CD4-positive, alpha-beta T cell treated with Interleukin-15 for 4 hours (primary cell): Measurements from ENCODE around the gene LYSMD2.
"Not testable (repeated sequence)": the region's sequence is repeated elsewhere in the genome, so short reads cannot be mapped to it uniquely, and the experiment has no call there.

Experiments
- DNase-seq: peaks from one replicate; pipeline ENCODE4 v3.0.0-alpha.2; 2020; ENCODE audit warnings: low spot score

LYSMD2 gene

DNA sequence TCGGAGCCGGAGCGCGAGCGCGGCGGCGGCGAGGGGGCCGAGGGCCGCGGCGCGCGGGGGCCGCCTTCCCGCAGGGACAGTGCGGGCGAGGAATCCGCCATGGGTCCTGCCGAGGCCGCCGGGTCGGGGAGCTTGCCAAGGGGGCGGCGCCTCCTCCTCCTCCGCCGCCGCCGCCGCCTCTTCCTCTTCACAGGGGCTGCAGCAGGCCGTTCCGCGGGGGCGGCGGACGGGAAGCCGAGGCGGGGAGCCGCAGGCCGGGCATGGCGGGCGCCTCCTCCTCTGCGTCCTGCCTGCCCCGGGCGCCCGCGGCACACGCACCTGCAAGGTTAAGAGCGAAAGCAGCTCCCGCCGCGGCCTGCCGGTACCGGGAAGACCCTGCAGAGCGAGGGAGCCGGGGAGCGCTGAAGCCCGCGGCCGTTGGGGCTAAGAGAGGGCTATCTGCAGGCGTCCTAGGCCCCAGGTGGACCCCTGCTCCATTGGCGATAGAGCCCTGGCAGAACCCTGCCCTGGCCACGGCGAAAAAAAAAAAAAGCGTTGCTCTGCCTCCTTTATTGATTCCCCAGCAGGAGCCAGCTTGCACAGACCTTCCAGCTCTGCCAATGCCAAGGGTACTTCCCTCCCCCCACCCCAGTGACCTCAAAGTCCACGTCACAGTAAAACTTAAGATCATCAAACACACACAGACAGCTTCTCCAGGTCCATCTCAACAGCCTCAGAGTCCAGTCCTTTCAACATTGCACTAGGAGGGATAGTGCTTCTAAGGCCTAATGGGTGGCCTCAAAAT, at the start of gene LYSMD2:
Gene LYSMD2, minus strand, starts transcription at position 134 of the 784 bp plus-strand sequence. Its CDS starts 33 bp downstream, at position 101.
- peak; percentile 52 for DNase-seq

- not testable (repeated sequence) for DNase-seq
Measured at GRCh38 chr15:51787130-51787529, 49.7 kb upstream of the LYSMD2 start.

DNA sequence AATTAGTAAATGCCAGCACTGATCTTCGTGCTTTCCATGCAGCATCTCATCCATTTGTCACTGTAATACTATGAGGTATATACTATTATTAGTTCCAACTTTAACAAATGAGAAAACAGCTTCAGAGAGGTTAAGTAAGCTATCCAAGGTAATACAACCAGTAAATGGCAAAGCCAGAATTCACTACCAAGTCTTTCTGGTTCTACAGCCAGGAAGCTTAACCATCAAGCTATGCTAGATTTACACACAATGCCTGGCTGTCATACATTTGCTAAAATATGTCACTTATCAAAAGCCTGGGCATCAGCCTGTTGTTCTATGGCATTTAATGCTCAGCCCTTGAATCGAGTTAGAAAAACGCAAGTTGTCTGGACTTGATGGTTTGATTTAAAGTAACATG, 46.5 kb upstream of the LYSMD2 start:
- no peak for DNase-seq

GRCh38 chr15:51782357-51782896, 45.0 kb upstream of the LYSMD2 start:
- DNase-seq = no peak

DNA sequence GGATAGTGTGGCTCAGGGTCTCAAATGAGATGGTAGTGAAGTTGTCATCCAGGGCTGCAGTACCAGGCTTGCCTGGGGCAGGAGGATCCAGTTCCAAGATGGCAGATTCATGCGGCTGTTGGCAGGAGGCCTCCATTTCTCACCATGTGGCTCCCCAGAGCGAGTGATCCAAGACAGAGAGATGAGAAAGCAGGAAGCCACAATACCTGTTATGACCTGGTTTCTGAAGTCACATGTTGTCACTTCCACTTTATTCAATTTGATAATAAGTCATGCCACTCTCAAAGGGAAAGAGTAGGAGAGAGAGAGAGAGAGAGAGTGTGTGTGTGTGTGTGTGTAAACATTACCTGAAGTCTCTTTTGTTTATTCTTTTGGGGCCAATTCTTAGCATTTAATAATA, 44.1 kb upstream of the LYSMD2 start:
- no peak for DNase-seq

- no peak for DNase-seq
Measured at GRCh38 chr15:51780636-51781035, 43.2 kb upstream of the LYSMD2 start.

DNA sequence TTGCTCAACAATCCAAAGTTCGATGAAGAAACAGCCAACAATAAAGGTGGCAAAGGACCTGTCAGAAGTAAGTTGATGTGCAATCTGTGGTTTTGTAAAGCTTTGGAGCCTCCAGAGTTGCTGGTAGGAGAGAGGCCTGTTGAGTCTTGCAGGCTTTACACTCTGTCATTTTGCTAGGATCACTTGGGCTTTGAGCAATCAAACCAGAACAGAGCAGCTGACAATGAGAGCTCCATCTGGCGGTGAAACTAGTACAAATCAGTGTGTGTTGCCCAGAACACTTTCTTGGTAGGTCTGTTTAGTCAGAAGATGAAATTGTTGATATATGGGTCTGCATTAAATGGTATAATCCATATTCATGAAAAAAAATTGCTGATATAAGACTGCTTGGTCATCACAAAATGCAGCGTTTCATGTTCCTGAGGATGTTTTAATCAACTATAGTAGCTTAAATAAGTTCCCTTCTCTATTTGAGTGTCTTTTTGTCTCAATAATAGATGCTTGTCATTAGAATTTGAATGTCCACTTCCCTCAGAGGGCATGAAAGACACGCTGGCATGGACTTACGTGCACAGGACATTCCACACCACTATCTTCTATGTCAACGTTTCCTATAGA, 39.6 kb upstream of the LYSMD2 start:
- DNase-seq = peak; percentile 74

GRCh38 chr15:51775967-51776816, 38.7 kb upstream of the LYSMD2 start:
- peak; percentile 57 for DNase-seq

DNA sequence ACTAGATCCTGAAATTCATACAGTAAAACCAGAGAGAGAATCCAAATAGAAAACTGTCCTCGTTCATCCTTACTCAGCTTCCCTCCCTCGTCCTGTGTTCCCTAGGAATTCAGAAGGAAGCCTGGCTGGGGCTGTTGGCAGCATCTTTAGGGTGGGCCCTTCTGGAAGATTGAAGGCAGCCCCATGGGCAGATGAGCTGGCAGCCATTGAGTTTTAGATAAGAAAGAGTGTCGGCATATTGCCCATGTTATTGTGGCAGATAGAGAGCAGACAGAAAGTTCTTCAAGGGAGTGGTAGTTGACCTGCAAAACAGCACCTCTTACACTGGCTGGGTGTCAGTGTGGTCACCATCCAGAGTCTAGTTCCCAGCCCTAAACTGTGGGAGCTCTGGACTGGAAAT, 37.5 kb upstream of the LYSMD2 start:
- DNase-seq = no peak

- DNase-seq = no peak
Measured at GRCh38 chr15:51771773-51772172, 34.3 kb upstream of the LYSMD2 start.

DNA sequence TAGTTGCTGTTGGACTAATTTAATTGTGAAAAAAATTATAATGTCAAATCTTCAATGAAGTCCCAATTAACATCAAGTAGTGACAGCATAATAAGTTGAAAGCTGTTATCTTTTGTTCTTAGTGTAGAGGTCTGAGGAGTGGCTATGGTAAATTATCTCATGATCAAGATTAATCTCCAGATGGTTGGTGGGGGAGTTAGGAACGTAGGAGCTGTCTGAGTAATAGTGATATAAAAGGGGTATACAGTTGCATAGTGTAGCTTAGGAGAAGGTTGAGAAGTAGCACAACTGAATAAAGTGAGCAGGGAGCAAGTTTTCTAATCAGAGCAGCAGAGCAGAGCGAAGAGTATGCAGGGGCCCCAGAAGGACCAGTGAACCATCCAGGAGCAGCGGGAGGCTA, 33.4 kb upstream of the LYSMD2 start:
- no peak for DNase-seq

DNA sequence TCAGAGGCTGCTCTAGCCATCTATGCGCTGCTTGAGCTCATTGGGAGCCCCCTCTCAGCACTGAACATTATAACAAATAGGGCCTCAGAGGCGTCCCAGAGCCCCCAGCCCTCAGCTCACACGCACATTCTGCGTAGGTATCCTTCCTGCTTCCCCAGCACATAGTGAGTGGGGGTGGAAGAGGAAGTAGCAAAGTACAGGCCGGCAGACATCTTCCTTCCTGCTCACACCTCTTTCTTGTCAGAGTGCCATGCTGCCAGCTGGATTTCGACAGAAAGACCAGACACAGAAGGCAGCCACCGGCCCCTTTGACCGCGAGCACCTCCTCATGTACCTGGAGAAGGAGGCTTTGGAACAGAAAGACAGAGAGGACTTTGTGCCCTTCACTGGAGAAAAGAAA, 30.6 kb upstream of the LYSMD2 start:
- no peak for DNase-seq

- DNase-seq = no peak
Measured at GRCh38 chr15:51766341-51766740, 28.9 kb upstream of the LYSMD2 start.

- no peak for DNase-seq
Measured at GRCh38 chr15:51765751-51766150, 28.3 kb upstream of the LYSMD2 start.

GRCh38 chr15:51760805-51761204, 23.4 kb upstream of the LYSMD2 start:
- no peak for DNase-seq

GRCh38 chr15:51759557-51760070, 22.2 kb upstream of the LYSMD2 start:
- DNase-seq = no peak

DNA sequence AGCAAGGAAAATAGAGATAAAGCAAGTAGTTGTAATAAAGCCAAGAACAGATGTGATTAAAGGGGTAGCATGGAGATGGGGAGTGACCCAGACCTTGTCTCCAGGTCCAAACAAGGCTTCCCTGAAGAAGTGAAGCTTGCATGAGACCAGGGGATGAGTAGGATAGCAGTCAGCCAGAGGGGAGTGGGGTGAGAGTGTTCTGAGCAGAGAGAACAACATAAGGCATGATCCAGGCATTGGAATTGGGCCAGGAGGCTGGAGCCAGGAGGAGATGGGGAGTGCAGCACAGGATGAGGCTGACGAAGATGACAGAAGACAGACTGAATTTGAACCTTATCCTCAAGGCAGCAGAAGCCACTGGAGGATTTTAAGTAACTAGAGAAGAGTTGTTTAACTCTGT, 21.2 kb upstream of the LYSMD2 start:
- no peak for DNase-seq

- DNase-seq = no peak
Measured at GRCh38 chr15:51757450-51757849, 20.0 kb upstream of the LYSMD2 start.

GRCh38 chr15:51756482-51756881, 19.0 kb upstream of the LYSMD2 start:
- no peak for DNase-seq

DNA sequence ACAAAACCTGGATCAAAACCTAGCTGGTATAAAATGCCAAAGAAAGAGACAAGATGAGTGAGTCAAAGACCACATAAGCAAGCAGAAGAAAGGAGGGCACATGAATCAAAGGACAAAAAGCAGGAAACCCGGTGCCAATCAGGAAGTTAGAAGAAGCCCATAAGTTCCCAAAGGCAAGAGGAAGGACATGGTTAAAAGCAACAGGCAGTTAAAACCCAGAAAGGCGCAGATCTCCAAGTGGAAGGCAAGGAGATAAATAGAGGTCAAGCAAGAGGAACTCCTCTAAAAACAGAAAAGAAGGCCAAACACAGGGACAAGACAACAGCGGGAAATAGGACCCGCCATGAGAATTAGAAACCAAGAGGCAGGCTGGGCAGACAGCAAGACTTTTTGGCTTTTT, 18.3 kb upstream of the LYSMD2 start:
- DNase-seq = no peak

GRCh38 chr15:51754267-51754666, 16.8 kb upstream of the LYSMD2 start:
- DNase-seq = no peak

GRCh38 chr15:51752888-51753287, 15.4 kb upstream of the LYSMD2 start:
- DNase-seq = no peak
